ENCODE data around the gene CNOT8.

Gene CNOT8

DNA sequence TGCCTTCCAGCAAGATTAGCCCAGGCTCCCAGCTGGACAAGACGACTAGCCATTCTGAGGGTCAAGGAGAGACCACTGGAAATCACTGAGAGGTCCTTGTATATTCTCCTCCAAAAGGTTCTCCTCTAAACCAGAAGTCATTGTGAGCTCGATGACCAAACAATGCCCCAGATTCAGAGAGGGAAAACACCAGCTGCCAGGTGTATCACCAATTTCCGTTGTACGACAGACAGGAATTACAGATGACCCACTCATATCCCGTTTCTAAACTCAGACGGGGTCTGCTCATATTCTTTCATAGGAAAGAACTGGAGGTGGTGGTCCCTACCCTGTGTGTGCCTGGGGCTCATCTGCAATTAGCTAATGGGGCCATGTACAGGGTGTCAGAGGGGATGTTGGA is 22.2 kb upstream of the CNOT8 start:
- DNase-seq: no peak

DNA sequence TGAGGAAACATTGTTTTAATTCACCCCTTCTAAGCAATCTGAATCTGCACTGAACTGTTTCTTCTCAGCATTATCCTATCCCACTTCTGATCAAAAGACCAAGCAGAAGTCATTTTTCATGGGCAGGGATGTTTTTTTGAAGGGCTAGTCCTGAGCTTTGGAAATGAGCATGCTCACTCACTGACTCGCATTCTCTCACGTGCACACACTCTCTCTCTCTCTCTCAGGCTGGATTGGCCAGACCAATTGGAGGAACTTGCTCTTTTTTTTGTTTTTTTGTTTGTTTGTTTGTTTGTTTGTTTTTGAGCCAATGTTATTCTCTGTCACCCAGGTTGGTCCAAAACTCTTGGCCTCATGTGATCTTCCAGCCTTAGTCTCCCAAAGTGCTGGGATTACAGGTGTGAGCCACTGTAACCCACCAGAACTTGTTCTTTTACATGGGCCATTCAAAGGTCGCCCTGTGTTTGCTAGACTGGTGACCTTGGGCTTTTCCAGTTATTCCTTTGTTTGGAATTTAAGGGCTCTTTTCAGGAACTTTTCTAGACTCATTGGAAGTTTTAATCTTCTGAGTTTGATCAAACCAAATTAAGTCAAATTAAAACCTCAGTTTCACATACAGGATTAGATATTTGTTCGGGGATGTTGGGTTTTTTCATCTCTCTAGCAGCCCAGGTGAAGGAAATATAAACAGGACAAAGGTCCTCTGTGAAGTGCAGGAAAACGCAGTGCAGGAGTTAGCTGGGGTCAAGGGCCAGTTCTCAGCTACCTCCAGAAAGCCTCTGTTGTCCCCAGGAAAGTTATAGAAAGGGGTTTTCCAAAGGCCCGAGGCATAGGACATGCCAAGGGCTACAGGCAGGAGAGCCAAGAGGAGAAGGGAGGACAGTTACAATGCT is 21.2 kb upstream of the CNOT8 start:
- DNase-seq: no peak

DNA sequence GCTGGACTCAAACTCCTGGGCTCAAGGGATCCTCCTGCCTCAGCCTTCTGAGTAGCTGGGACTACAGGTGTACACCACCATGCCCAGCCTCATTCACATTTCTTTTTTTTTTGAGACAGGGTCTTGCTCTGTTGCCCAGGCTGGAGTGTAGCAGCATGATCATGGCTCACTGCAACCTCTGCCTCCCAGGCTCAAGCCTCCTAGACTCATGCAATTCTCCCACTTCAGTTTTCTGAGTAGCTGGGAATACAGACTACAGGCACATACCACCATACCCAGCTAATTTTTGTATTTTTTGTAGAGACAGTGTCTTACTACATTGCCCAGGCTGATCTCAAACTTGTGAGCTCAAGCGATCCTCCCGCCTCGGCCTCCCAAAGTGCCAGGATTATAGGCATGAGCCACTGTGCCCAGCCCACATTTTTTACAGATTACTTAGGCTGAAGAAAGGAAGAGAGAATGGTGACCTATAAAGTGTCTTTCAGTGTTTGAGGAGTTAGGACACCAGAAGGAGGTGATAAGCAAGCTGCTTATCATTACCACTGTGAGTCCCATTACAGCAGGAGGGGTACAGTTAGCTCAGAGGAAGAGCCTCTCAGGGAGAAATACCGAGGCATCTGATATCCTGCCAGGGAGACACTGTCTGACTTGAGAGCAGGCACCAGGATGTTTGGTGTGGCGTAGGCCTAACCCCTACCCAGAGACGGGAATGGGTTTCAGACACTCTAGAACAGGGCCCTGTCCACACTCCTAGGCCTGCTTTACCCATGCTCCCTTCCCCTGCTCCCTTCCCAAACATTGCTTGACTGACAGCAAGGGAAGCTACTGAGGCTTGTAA is 17.8 kb upstream of the CNOT8 start:
- DNase-seq: no peak

DNA sequence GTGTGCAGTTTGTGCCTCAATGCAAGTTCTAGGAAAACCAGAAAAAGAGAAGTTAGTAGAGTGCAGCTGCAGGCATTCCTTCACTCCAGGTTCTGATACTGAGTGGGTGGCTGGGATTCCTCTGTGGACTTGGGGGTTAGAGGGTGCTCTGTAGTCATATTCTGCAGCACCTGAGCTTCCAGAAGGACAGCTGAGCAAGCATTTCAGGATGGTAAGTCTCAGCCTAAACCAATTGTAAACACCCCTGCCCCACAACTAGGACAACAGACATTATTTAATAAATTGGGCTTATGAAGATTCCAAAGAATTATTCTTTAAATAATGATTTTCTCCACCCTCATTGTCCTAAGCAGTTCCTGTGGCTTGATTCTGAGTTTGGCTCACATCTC is 17.2 kb upstream of the CNOT8 start:
- no peak for DNase-seq

DNA sequence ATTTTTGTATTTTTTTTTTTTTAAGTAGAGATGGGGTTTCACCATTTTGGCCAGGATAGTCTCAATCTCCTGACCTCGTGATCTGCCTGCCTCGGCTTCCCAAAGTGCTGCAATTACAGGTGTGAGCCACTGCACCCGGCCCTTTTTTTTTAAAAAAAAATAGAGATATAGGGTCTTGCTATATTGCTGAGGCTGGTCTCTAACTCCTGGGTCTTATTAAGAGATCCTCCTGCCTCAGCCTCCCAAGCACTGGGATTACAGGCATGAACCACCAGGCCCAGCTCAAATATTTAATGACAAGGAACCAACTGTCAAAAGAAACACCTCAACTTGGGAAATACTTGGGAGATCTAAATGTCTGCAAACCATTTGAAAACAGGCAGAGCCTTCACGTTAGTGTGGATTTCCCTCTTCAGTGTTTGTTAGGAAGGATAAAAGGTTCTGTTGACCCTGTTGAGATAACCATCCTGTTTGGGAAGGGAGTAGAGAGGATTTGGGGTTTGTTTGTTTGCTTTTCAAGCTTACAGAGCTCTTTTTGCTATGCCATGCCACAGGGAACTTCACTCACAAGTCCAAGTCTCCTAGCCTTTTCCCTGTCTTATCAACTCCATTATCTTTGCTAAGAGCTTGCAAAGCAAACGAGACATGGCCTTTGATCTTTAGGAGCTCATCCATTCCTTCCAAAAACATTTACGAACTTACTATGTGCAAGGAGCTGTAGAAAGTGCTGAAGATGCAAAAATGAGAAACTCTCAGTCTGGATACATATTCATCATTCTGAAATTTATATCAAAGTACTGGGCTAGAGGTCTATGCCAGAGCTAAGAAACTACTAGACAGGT is 15.5 kb upstream of the CNOT8 start:
- DNase-seq: no peak

DNA sequence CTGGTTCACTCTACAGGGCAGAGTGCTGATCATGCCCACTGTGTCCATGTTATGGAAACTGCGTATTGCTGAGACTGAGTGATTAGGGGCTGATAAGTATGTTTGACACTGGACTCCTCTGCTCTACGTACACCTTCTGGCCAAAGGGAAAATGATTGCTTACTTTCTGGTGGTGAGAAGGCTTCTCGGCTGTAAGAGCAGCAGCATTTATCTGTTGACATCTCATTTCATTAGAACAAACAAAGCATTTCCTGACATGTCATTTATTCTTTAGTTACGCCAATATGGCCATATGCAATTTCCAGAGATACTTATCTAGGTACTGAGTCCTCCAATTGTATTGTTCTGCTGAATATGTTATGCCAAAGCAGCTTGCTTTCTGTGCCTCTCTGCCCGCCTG is 13.6 kb upstream of the CNOT8 start:
- no peak for DNase-seq

DNA sequence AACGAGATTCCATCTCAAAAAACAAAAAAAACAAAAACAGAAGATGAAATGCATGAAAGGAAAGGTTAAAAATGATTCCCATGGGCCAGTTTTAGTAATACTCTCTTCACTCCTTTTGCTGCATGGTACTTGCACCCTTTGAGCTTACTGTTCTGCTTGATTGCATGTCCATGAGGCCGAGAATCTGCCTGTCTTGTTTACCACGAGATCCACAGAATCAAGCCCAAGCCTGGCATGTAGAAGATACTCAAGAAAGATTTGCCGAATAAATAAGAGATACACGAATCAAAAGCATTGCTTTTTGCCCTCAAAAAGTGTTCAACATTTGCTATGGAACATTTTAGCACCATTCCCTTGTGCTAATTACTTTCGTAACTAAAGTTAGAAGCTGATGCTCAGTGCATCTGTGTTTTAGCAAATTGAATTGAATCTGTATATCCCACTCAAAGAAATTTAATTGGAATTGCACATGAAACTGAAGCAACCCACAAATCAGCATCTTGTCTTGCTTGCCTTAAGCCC is 9.1 kb upstream of the CNOT8 start:
- DNase-seq: no peak

DNA sequence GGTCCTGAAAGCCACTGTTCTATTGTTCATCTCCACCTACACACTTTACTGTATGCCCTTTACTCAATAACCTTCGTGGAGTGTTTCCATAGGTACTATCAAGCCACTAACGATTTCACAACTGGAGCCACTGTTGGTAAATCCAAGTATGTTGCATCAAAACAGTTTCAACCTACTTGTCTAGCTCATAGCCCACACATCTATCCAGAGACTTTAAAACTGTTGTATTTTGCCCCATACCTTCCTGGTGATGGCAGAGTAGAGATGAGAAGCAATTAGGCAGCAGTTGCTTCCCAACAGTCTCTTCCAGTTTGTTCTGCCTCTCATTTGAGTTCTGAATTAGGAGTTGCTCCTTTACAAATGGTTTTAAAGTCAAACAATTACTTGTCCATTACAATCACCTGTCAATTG is 8.6 kb upstream of the CNOT8 start:
- DNase-seq: no peak

DNA sequence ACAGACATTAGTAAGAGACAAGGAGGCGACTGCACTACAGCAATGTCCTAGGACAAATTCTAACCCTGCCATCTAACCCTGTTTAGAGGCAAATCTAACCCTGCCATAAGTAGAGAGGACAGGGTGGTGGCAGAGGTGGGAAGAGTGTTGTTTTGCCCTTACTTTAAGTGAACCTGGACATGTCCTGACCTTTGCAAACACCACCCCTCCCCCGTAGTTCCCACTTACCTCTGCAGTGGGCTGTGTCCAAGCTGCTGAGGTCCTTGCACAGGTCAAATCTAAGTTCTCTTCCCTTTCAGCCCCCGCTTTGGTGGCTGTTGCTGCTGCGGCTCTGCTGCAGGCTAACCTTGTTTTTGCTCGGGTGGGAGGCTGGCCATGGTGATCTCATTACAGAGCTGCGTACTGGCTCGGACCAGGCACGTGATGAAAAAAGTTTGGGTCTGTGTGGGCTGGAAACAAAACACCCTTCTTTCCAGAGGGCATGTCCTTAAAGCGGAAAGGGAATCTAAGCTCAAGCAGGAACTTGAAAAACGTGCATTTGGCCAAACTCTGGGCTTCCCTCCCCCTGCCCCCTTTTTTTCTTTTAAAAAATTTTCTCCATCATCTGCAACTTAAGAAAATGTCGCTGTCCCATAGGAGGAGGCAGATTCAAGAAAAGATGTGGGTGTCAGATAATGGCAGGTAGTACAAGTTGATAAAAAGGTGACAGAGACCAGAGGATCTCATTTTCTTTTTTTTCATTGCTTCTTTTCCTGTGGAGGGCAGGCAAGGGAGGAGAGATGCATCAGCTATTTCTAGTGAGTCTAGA is 8.0 kb upstream of the CNOT8 start, which contains the start of gene FAXDC2:
Gene FAXDC2 (minus strand): TSS at position 349 of the 808 bp plus-strand sequence. CDS start 12,425 bp downstream, outside the sequence.
- no peak for DNase-seq

DNA sequence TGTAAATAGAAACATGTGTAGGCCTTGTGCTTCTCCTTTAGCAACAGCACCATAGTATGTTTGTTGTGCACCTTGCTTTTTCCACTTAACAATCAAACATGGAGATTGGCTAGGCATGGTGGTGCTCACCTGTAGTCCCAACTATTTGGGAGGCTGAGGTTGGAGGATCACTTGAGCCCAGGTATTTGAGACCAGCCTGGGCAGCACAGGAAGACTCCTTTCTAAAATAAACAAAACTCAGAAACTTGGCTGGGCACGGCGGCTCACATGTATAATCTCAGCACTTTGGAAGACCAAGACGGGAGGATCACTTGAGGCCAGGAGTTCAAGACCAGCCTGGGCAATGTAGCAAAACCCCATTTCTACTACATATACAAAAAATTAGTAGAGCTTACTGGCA is 7.1 kb upstream of the CNOT8 start:
- DNase-seq: no peak

DNA sequence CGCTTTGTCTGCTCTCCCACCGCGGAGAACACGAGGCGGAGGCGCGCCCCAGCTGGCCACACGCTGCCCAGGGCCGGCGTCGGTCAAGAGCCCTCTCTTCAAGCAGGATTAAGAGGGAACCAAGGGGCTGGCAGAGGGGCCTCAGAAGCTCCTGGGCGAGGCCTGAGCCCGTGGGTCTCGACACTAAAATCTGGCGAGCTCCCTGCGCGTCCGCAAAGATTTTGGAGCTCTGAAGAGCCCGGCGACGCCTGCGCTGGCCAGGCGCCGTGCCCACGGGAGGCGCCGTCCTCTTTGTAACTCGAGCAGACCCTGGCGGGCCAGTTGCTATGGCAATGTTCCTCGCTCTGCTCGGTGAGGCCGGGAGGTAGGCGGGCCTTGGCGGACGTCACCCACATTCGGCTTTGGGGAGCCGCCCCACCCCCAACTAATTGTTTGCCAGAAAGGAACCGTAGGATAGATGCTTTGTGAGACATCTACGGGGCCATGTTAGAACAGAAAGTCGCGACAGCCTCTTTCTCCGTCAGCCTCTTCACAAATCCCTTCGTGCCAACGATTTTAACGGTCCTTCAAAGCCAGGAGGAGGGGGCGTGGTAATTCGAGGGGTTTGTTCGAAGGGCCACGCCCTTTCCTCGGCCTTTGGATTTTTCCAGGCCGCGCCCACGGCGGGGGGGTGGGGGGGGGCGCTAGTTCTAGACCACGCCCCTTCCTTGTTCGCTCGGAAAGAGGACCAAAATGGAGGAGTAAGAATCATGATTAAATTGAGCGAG is 714 bp upstream of the CNOT8 start:
- peak; percentile 94 for DNase-seq

DNA sequence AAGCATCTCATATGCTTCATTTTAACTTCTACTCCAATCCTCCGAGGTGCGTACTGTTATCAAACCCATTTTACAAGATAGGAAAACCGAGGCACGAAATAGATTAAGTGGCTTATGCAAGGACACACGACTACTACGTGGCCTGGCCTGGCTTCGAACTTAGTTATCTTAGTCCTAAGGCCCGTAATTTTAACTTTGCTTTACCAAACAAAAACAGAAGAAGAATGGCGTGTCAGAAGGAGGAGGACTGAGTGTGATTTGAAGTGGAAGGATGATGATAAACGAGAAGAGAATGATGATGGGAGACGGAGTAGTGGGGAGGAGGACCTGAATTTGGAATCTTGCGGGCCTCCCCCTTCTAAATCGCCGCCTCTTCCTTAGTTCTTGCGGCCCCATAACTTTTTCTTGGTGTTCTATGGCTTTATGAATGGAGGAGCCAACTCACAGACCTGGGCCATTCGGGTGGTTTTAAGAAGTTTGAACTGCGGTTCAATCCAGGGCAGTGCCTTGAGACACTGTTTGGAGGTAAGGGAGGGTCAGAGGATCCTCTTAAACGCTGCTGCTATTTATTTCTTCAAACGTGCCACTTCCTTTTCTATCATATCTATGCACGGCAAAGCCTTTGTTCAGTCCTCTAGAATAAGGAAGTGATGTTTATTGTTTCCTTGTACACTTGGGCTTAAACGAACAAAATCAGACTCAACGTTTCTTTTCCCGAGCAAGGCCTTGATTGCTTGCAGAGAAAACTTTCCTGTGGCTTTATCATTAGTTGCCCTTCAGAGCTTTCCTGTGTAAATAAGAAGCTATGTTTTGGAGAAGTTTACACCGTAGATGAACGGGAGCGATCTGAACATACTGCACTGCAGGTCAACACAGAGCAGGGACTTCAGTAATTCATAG is 795 bp downstream of the CNOT8 start:
- peak; percentile 41 for DNase-seq

DNA sequence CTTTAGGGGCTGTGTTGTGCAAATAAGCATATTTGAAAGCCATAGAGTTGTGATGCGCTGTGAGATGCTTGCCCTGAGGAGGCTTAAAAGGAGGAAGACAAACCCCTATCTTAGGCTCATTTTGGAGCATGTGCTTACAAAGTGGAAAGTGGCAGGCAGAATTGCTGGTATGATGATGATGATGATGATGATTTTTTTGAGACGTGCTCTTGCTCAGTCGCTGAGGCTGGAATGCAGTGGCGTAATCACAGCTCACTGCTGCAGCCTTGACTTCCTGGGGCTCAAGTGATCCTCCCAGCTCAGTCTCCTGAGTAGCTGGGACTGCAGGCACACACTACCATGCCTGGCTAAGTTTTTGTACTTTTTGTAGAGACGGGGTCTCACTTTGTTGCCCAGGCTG is 1.7 kb downstream of the CNOT8 start:
- peak; percentile 14 for DNase-seq

DNA sequence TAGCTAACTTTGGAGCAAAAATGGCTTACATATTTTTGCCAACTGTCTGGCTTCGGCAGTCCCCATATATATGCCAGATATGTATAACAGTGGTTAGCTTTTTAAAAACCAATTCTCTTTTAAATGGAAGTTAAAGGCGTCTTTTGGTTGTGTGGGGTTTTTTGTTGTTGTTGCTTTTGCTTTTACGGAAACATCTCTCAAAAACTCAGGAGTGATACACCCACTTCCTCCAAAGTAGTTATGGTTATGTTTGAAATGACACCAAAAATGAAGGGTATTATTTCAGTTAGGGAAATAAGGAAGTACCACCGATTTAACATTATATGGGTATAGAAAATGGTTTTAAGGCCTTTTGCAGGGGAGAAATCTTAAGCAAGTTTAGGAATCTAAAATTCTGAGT is 2.3 kb downstream of the CNOT8 start:
- peak; percentile 13 for DNase-seq

DNA sequence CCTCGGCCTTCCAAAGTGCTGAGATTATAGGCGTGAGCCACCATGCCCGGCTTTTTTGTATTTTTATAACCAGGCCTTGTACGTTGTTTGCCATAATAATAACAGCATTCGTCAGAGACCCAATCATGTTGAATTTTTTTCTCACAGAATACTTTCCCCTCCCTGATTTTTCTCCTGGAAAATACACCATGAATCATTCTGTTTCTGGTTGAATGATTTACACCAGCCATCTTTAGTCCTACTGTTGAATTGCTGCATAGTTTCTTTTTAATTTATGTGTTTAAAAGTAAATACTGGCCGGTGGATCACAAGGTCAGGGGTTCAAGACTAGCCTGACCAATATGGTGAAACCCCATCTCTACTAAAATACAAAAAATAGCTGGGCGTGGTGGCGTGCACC is 3.5 kb downstream of the CNOT8 start:
- no peak for DNase-seq

DNA sequence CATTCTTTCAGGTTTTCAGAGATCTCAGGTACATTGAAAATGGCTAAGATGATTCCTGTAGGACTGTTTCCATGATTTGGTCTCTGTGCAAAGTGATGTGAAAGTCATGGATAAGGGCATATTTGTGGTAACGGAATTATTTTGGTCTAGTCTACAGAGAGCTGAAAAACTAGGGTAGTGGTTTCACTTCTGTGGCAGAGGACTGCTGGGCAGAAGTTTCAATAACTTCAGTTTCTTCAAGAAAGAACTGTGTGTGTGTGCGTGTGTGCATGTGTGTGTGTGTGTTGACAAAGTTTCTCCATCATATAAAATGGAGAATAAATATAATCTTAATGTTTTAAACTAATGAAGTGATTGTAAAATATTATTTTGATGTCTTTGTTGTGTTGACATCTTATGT is 4.3 kb downstream of the CNOT8 start:
- peak; percentile 11 for DNase-seq

DNA sequence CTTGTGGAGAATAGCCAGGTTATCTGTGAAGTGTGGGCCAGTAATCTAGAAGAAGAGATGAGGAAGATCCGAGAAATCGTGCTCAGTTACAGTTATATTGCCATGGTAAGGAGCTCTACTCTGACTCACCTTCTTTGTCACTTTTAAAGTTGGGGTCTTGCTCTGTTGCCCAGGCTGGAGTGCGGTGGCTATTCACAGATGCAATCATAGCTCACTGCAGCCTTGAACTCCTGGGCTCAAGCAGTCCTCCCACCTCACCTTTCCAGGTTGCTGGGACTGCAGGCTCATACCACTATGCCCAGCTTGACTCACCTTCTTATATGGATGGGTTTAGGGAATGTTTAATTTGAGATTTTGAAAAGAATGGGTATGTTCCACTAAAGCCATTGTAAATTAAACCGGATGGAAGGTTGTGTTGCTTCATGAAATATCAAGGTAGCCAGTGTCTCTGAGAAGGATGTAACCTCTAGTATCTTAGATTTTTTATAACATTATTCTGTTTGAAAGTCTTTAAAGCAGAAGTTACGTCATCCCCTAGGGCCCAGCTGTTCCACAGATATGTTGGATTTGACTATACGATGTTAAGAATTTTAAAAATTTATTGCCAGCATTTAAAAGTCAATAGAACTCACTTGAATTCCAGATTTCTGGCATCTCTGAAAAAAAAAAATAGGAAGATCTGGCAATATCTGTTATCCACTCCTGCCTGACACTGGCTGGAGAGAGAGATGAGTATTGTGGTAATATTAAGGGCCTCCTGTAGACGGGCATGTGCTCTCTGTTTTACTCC is 5.1 kb downstream of the CNOT8 start:
- no peak for DNase-seq

DNA sequence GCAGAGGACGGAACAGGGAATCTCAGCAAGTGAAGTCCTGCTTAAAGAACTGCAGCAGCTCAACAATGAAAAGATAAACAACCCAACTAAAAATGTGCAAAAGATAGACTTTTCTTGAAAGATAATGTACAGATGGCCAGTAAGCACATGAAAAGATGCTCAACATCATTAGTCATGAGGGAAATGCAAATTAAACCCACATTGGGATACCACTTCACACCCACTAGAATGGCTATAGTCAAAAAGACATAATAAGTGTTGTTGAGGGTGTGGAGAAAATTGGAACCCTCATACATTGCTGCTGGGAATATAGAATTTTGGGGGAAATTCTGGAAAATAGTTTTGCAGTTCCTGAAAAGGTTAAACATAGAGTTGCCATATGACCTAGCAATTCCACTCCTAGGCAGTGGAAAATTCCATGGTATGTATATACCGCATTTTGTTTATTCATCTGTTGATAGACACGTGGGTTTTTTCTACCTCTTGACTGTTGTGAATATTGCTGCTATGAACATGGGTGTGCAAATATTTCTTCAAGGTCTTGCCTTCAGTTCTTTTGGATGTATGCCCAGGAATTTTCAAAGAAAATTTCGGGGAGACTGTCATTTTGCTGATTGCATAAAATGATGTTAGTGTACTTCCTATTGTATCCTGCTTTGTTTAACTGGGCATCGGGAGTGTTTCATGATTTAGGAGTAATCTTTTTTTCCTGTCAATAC is 7.2 kb downstream of the CNOT8 start:
- no peak for DNase-seq

All from CD4-positive, alpha-beta T cell treated with Interleukin-17A for 1 hour (primary cell).